ENCODE data around the gene NANOS2. TPM values are rescaled to one million over a fixed set of nuclear protein-coding genes. Genes with fewer than 3 reads are reported as not detected.

Gene NANOS2
- total and polyA plus RNA-seq, 2 experiments from 2014 or later = not detected

GRCh38 chr19:45953676-45954075 is 39.1 kb upstream of the NANOS2 start:
- no peaks in the 10 kb centered on the region for H3K9me3 ChIP-seq (ENCODE audit: low read depth)
- H3K9me2 ChIP-seq (ENCODE audit: insufficient read depth) = no peaks in the 10 kb centered on the region
- H2AFZ ChIP-seq = no peak overlapping the region; the same call in 1 of the 2 replicates
- 67 to 79% methylated on average over 8 of the region's 8 CpGs for WGBS, 2 experiments (ENCODE audit: low coverage in 1 of 2, low lambda C conversion rate in 2 of 2, missing lambda C conversion rate in 2 of 2)
- TF ChIP-seq EZH2 (IDR thresholded peaks at IDR 0.05; ENCODE audit: insufficient read depth, poor library complexity, severe bottlenecking) (no peak), EZH2phosphoT487 (IDR thresholded peaks at IDR 0.05; ENCODE audit: insufficient read depth, low read depth) (no peak)
- no peak overlapping the region for H3K4me3 ChIP-seq
- no peaks in the 10 kb centered on the region for H3K79me2 ChIP-seq (ENCODE audit: insufficient read depth)
- DNase-seq = no peak
- no peaks in the 10 kb centered on the region for H3F3A ChIP-seq (ENCODE audit: insufficient read depth)
- no peak overlapping the region for H3K4me2 ChIP-seq (ENCODE audit: unreplicated experiment)
- H3K27me3 ChIP-seq (replicated peaks; ENCODE audit: insufficient read depth) = no peaks in the 10 kb centered on the region; the same call in 1 of the 2 replicates
- no peaks in the 10 kb centered on the region for H3K4me1 ChIP-seq (ENCODE audit: insufficient read depth)
- no peaks in the 10 kb centered on the region for H3K36me3 ChIP-seq (ENCODE audit: low read depth)
- in situ Hi-C loops (cut with MboI) = no loop called here
- no peaks in the 10 kb centered on the region for H4K20me1 ChIP-seq (ENCODE audit: insufficient read depth)
- no peak overlapping the region for H3K9ac ChIP-seq
- H3K27ac ChIP-seq = no peak overlapping the region

DNA sequence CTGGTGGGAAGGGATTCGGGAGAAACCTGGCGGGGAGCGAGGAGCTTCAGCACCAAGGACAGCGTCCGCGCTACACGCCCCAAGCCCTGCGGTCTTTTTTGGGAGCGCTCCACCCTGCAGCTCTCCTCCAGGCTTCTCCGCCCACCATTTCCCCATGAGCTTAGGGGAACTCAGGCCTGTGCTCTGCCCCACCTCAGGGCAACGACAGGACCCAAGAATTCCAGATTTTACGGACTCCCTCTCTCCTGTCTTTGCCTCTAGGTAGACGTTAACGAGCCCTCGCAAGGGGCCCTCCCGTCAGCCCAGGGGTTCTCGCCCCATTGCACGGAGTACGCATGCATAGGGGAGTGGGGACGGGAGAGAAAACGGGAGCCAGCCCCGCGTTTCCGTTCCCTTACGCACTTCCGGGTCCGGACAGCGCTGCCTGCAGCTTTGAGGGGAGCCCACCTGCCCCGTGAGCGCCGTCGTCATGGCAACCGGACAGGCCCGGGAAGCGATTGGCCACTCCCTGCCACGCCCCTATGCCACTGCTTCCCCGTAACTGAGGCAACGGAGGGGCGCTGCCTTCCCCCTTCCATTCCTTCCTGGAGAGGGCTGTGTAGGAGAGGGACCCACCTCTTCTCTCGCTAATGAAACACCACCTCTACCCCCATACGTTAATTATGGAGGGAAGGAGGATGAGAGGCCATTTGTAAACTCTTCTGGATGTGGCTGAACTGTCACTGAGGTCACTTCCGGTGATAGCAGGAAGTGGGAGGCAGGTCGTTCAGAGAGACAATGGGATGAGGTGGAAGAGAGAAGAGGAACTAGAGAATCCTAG is 38.3 kb upstream of the NANOS2 start:
- Histone ChIP-seq H3K27me3 (replicated peaks; ENCODE audit: insufficient read depth) (no peaks in the 10 kb centered on the region; the same call in 1 of the 2 replicates), H3K27ac (no peak overlapping the region), H4K20me1 (ENCODE audit: insufficient read depth) (no peaks in the 10 kb centered on the region), H3K9me2 (ENCODE audit: insufficient read depth) (no peaks in the 10 kb centered on the region), H2AFZ (peak overlapping the region; percentile 52; the same call in 1 of the 2 replicates), H3K4me3 (peak overlapping the region; percentile 48), H3K36me3 (ENCODE audit: low read depth) (no peaks in the 10 kb centered on the region), H3K4me1 (ENCODE audit: insufficient read depth) (no peaks in the 10 kb centered on the region), H3K9me3 (ENCODE audit: low read depth) (no peaks in the 10 kb centered on the region), H3K79me2 (ENCODE audit: insufficient read depth) (no peaks in the 10 kb centered on the region), H3K4me2 (ENCODE audit: unreplicated experiment) (peak overlapping the region; percentile 41), H3K9ac (no peak overlapping the region), H3F3A (ENCODE audit: insufficient read depth) (no peaks in the 10 kb centered on the region)
- no peak for TF ChIP-seq EZH2phosphoT487 (IDR thresholded peaks at IDR 0.05; ENCODE audit: insufficient read depth, low read depth)
- no peak for TF ChIP-seq EZH2 (IDR thresholded peaks at IDR 0.05; ENCODE audit: insufficient read depth, poor library complexity, severe bottlenecking)
- in situ Hi-C loops (cut with MboI) = no loop called here
- WGBS, 2 experiments (ENCODE audit: low coverage in 1 of 2, low lambda C conversion rate in 2 of 2, missing lambda C conversion rate in 2 of 2) = 8 to 10% methylated on average over 36 to 43 of the region's 43 CpGs
- peak; percentile 71 for DNase-seq

GRCh38 chr19:45952341-45952685 is 37.7 kb upstream of the NANOS2 start:
- in situ Hi-C loops (cut with MboI) = no loop called here
- no peak for DNase-seq

DNA sequence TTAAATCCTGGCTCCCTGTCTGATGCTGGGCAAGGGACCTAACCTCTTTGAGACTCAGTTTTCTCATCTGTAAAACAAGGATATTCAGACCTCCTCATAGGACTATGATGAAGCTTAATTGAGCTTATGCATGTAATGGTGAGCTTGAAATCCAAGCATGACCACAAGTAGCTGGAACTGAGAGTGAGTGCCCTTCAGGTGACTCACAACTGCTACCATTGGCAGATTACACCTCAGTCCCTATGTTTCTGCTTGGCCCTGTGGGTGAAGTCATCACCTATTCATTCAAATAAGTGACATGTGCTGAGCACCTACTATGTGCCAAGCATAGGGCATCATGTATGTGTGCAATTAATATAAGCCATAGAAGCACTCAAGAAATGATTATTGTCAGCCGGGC is 33.3 kb upstream of the NANOS2 start:
- no peak overlapping the region for H3K27ac ChIP-seq
- peak; percentile 54 for DNase-seq

More at GRCh38 chr19:45952341-45952685, 37.7 kb upstream of the NANOS2 start:
- H3K4me1 ChIP-seq (ENCODE audit: insufficient read depth) = no peaks in the 10 kb centered on the region
- H3F3A ChIP-seq (ENCODE audit: insufficient read depth) = no peaks in the 10 kb centered on the region
- no peak overlapping the region for H3K4me2 ChIP-seq (ENCODE audit: unreplicated experiment)
- H3K9me3 ChIP-seq (ENCODE audit: low read depth) = no peaks in the 10 kb centered on the region
- H3K79me2 ChIP-seq (ENCODE audit: insufficient read depth) = no peaks in the 10 kb centered on the region
- H3K9me2 ChIP-seq (ENCODE audit: insufficient read depth) = no peaks in the 10 kb centered on the region
- no peak overlapping the region for H2AFZ ChIP-seq
- no peaks in the 10 kb centered on the region for H4K20me1 ChIP-seq (ENCODE audit: insufficient read depth)
- H3K9ac ChIP-seq = no peak overlapping the region
- 35 to 36% methylated on average over 7 to 8 of the region's 8 CpGs for WGBS, 2 experiments (ENCODE audit: low coverage in 1 of 2, low lambda C conversion rate in 2 of 2, missing lambda C conversion rate in 2 of 2)
- no peak overlapping the region for H3K27ac ChIP-seq
- TF ChIP-seq EZH2 (IDR thresholded peaks at IDR 0.05; ENCODE audit: insufficient read depth, poor library complexity, severe bottlenecking) = no peak
- no peak for TF ChIP-seq EZH2phosphoT487 (IDR thresholded peaks at IDR 0.05; ENCODE audit: insufficient read depth, low read depth)
- H3K36me3 ChIP-seq (ENCODE audit: low read depth) = no peaks in the 10 kb centered on the region
- H3K4me3 ChIP-seq = no peak overlapping the region
- H3K27me3 ChIP-seq (replicated peaks; ENCODE audit: insufficient read depth) = no peaks in the 10 kb centered on the region; the same call in 1 of the 2 replicates

More for the DNA sequence above, 33.3 kb upstream of the NANOS2 start:
- Histone ChIP-seq H3K4me3 (no peak overlapping the region), H3K4me1 (ENCODE audit: insufficient read depth) (no peaks in the 10 kb centered on the region), H3K27me3 (replicated peaks; ENCODE audit: insufficient read depth) (peaks cover 10% of the 10 kb centered on the region), H3K9me2 (ENCODE audit: insufficient read depth) (no peaks in the 10 kb centered on the region), H3K4me2 (ENCODE audit: unreplicated experiment) (no peak overlapping the region), H3K36me3 (ENCODE audit: low read depth) (no peaks in the 10 kb centered on the region), H3K9ac (no peak overlapping the region), H2AFZ (no peak overlapping the region), H3F3A (ENCODE audit: insufficient read depth) (no peaks in the 10 kb centered on the region), H3K9me3 (ENCODE audit: low read depth) (no peaks in the 10 kb centered on the region), H4K20me1 (ENCODE audit: insufficient read depth) (no peaks in the 10 kb centered on the region), H3K79me2 (ENCODE audit: insufficient read depth) (no peaks in the 10 kb centered on the region)
- in situ Hi-C loops (cut with MboI) = no loop called here
- TF ChIP-seq EZH2 (IDR thresholded peaks at IDR 0.05; ENCODE audit: insufficient read depth, poor library complexity, severe bottlenecking) = no peak
- no peak for TF ChIP-seq EZH2phosphoT487 (IDR thresholded peaks at IDR 0.05; ENCODE audit: insufficient read depth, low read depth)
- WGBS, 2 experiments (ENCODE audit: low coverage in 1 of 2, low lambda C conversion rate in 2 of 2, missing lambda C conversion rate in 2 of 2) = 75 to 80% methylated on average over 1 of the region's 1 CpG
